GM23338 (cell line): ENCODE results near the gene RSAD1. TPM values are rescaled to one million over a fixed set of nuclear protein-coding genes. Genes with fewer than 3 reads are reported as not detected.

Experiments
- ATAC-seq: fragments of 200-7000 bp; cut with Tn5 transposase; 3 replicates; pipeline ENCODE4 v1.9.1; 2020
- DNase-seq: peaks from one replicate; pipeline ENCODE4 v3.0.0-alpha.2; 2015; ENCODE audit warnings: low spot score
- H2AFZ ChIP-seq: fragments of 200-600 bp; sonication (generic); 2 replicates; pipeline ENCODE4 v1.8.0; 2016; ENCODE audit warnings: antibody characterized with exemption, mild to moderate bottlenecking, moderate library complexity
- H3F3A ChIP-seq: fragments of 200-600 bp; sonication (generic); replicated peaks from 2 replicates; pipeline ENCODE4 v1.8.0; 2017; ENCODE audit warnings: antibody characterized with exemption, mixed run types, low read depth
- H3K27ac ChIP-seq: fragments of 200-600 bp; sonication (generic); 2 replicates; pipeline ENCODE4 v1.6.1; 2016; ENCODE audit warnings: low read depth
- H3K27me3 ChIP-seq: fragments of 200-600 bp; sonication (generic); 2 replicates; pipeline ENCODE4 v1.8.0; 2016; ENCODE audit warnings: mild to moderate bottlenecking, mixed run types, moderate library complexity; ENCODE audit not compliant: insufficient read depth
- H3K36me3 ChIP-seq: fragments of 200-600 bp; sonication (generic); 2 replicates; pipeline ENCODE4 v1.8.0; 2016; ENCODE audit warnings: mild to moderate bottlenecking; ENCODE audit not compliant: insufficient read depth
- H3K4me1 ChIP-seq: fragments of 200-600 bp; sonication (generic); 2 replicates; pipeline ENCODE4 v1.8.0; 2016; ENCODE audit warnings: mild to moderate bottlenecking, moderate library complexity; ENCODE audit not compliant: insufficient read depth
- H3K4me2 ChIP-seq: fragments of 200-600 bp; sonication (generic); 2 replicates; pipeline ENCODE4 v1.7.1; 2017; ENCODE audit warnings: mixed run types
- H3K4me3 ChIP-seq: fragments of 200-600 bp; sonication (generic); 2 replicates; pipeline ENCODE4 v1.6.1; 2016; ENCODE audit warnings: mixed run types
- H3K79me2 ChIP-seq: fragments of 200-600 bp; sonication (generic); replicated peaks from 2 replicates; pipeline ENCODE4 v1.8.0; 2017; ENCODE audit warnings: mild to moderate bottlenecking; ENCODE audit not compliant: insufficient read depth
- H3K9me2 ChIP-seq: fragments of 200-600 bp; sonication (generic); 2 replicates; pipeline ENCODE4 v1.8.0; 2017; ENCODE audit not compliant: insufficient read depth
- H4K20me1 ChIP-seq: fragments of 200-600 bp; sonication (generic); replicated peaks from 2 replicates; pipeline ENCODE4 v1.8.0; 2017; ENCODE audit warnings: mild to moderate bottlenecking; ENCODE audit not compliant: insufficient read depth
- H3K27ac Mint-ChIP-seq: 2 replicates; pipeline ENCODE4 v1.8.0; 2020; ENCODE audit warnings: inconsistent platforms, mild to moderate bottlenecking, moderate library complexity, mixed read lengths
- H3K27me3 Mint-ChIP-seq: 3 replicates; pipeline ENCODE4 v1.8.0; 2022; ENCODE audit warnings: low read depth, mild to moderate bottlenecking, moderate library complexity, mixed read lengths, inconsistent platforms; ENCODE audit not compliant: insufficient read depth, poor library complexity
- H3K36me3 Mint-ChIP-seq: 3 replicates; pipeline ENCODE4 v1.8.0; 2021; ENCODE audit warnings: low read depth, mild to moderate bottlenecking, inconsistent platforms, moderate library complexity, mixed read lengths
- H3K4me1 Mint-ChIP-seq: 3 replicates; pipeline ENCODE4 v1.8.0; 2020; ENCODE audit warnings: mild to moderate bottlenecking, inconsistent platforms, mixed read lengths
- H3K4me3 Mint-ChIP-seq: 3 replicates; pipeline ENCODE4 v1.8.0; 2021; ENCODE audit warnings: moderate library complexity, mild to moderate bottlenecking, inconsistent platforms, mixed read lengths
- H3K9me3 Mint-ChIP-seq: 3 replicates; pipeline ENCODE4 v1.8.0; 2020; ENCODE audit warnings: moderate library complexity, mild to moderate bottlenecking, inconsistent platforms, mixed read lengths
- CREB1 ChIP-seq: fragments of 250-450 bp; sonication (Bioruptor Pico); IDR thresholded peaks from 2 replicates; pipeline ENCODE4 v1.5.0; 2020; ENCODE audit warnings: low read depth, mild to moderate bottlenecking, moderate library complexity
- EZH2 ChIP-seq: fragments of 200-600 bp; sonication (generic); IDR thresholded peaks from one replicate; pipeline ENCODE4 v1.8.0; 2017; ENCODE audit warnings: antibody characterized with exemption, mild to moderate bottlenecking, low read depth; ENCODE audit not compliant: unreplicated experiment
- EZH2phosphoT487 ChIP-seq: fragments of 200-600 bp; sonication (generic); IDR thresholded peaks from one replicate; pipeline ENCODE4 v1.8.1; 2018; ENCODE audit warnings: antibody characterized with exemption; ENCODE audit not compliant: unreplicated experiment
- ZNF114 ChIP-seq: fragments of 250-450 bp; sonication (Bioruptor Pico); IDR thresholded peaks from 2 replicates; pipeline ENCODE4 v1.5.0; 2020; ENCODE audit warnings: mild to moderate bottlenecking, moderate library complexity
- ZNF331 ChIP-seq: fragments of 250-450 bp; sonication (Bioruptor Pico); IDR thresholded peaks from 2 replicates; pipeline ENCODE4 v1.5.0; 2020; ENCODE audit warnings: low read depth, mild to moderate bottlenecking, moderate library complexity
- polyA plus RNA-seq: library from polyadenylated mRNA; unstranded; fragments of >200 nt; fragmentation: Nextera tagmentation; extraction: Ambion mirVana; gene quantifications from 2 replicates; pipeline ENCODE4 v1.2.1, GENCODE V29; 2016
- total RNA-seq: library from RNA; depleted of rRNA; stranded (reverse); fragments of >200 nt; shearing (Covaris generic); gene quantifications from 2 replicates; pipeline ENCODE4 v1.2.3, GENCODE V29; 2014
- TF ChIP-seq, protein P1 (sequence below), 2 experiments: fragments of 200-600 bp in 1 of 2; sonication (generic) in 1 of 2; conservative IDR thresholded peaks; 2 replicates each; pipeline versions ENCODE4 v1.5.1 to v1.6.1; 2016 to 2017; ENCODE audit warnings: antibody characterized with exemption in 2 of 2, low read depth in 2 of 2, mild to moderate bottlenecking in 2 of 2, moderate library complexity in 1 of 2
- TF ChIP-seq, protein P2 (sequence below): fragments of 250-450 bp; sonication (Bioruptor Pico); IDR thresholded peaks from 2 replicates; pipeline ENCODE4 v1.5.0; 2020; ENCODE audit warnings: mild to moderate bottlenecking, moderate library complexity

RSAD1 gene
- total and polyA plus RNA-seq, 2 experiments from 2014 or later = 18.4 to 28.7 TPM

DNA sequence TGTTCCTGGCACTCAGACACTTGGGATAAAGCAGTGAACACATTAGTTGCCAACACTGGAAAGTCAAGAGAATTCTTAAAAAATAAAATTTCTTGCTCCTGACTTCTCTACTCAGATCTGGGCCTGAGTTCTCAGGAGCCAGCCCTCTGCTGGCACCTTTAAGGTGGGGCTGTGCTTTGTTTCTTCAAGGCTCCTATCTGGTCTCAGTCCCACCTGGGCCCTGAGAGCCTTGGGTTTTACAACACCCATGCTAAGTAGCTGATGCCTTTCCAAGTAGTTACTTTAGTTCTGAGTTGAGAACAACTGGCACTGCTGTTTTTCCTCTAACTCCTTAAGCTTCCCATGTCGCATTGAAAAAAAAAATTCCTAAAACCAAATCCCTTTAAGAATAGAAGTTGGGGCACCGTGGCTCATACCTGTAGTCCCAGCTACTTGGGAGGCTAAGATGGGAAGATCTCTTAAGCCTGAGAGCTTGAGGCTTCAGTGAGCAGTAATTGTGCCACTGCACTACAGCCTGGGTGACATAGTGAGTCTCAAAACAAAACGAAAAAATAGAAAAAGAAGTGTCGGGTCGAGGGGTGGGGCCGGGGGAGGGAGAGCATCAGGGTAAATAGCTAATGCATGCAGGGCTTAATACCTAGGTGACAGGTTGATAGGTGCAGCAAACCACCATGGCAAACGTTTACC, 26.6 kb upstream of the RSAD1 start:
- no peak overlapping the region for H2AFZ ChIP-seq
- H4K20me1 ChIP-seq = no peaks in the 10 kb centered on the region; the same call in 1 of the 2 replicates
- no peaks in the 10 kb centered on the region for H3K9me2 ChIP-seq
- 0 out of 2 replicates have a peak overlapping the region, but pooled peaks have one; percentile 45 for H3K27ac ChIP-seq
- no peak for TF ChIP-seq EZH2phosphoT487
- H3K4me1 Mint-ChIP-seq = no peaks in the 10 kb centered on the region
- H3K4me3 ChIP-seq = no peak overlapping the region
- no peaks in the 10 kb centered on the region for H3K9me3 Mint-ChIP-seq
- peak; percentile 69 for ATAC-seq
- H3K4me2 ChIP-seq = no peak overlapping the region
- no peaks in the 10 kb centered on the region for H3F3A ChIP-seq
- H3K27ac Mint-ChIP-seq = no peak overlapping the region
- no peaks in the 10 kb centered on the region for H3K36me3 Mint-ChIP-seq
- H3K27me3 Mint-ChIP-seq = peaks cover 3% of the 10 kb centered on the region
- no peak for DNase-seq
- H3K4me1 ChIP-seq = no peaks in the 10 kb centered on the region
- no peaks in the 10 kb centered on the region for H3K27me3 ChIP-seq
- H3K4me3 Mint-ChIP-seq = no peak overlapping the region
- no peaks in the 10 kb centered on the region for H3K79me2 ChIP-seq
- no peaks in the 10 kb centered on the region for H3K36me3 ChIP-seq

DNA sequence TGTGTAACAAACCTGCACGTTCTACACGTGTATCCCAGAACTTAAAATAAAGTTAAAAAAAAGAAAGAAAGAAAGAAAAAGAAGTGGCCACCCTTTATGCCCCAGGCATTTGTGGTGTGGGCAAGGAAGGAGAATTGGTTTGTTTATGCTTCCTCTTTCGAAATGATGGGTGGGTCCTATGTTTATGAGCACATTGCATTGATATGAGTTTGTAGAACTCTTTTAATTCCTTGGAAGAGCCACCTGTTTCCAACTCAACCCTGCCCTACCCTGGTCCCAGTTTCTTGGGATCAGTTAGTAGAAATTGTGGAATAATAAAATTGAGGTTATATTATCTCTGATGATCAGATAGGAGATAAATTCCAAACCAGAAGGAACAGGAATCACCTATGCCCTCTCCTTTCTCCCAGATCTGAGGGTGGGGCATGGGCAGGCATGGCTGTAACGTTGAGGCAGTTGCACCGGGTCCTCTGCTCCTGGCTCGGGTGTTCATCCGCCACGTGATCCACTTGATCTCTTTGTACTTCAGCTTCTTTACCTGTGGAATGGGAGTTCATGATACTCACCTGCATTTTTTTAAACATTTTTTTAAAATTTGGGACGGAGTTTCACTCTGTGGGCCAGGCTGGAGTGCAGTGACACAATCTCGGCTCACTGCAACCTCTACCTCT, 25.9 kb upstream of the RSAD1 start:
- H3K36me3 Mint-ChIP-seq = no peaks in the 10 kb centered on the region
- Histone ChIP-seq H3K79me2 (no peaks in the 10 kb centered on the region), H3K9me2 (no peaks in the 10 kb centered on the region), H3F3A (no peaks in the 10 kb centered on the region), H3K4me1 (no peaks in the 10 kb centered on the region), H3K27ac (no peak overlapping the region), H3K27me3 (no peaks in the 10 kb centered on the region), H3K4me3 (no peak overlapping the region), H3K4me2 (no peak overlapping the region), H3K36me3 (no peaks in the 10 kb centered on the region), H4K20me1 (no peaks in the 10 kb centered on the region; the same call in 1 of the 2 replicates), H2AFZ (no peak overlapping the region)
- no peak overlapping the region for H3K27ac Mint-ChIP-seq
- TF ChIP-seq ZNF114 (CRISPR knock-in tag) (no peak), CREB1 (CRISPR knock-in tag) (no peak), EZH2 (no peak), ZNF331 (CRISPR knock-in tag) (no peak)
- TF ChIP-seq, protein P1, sequence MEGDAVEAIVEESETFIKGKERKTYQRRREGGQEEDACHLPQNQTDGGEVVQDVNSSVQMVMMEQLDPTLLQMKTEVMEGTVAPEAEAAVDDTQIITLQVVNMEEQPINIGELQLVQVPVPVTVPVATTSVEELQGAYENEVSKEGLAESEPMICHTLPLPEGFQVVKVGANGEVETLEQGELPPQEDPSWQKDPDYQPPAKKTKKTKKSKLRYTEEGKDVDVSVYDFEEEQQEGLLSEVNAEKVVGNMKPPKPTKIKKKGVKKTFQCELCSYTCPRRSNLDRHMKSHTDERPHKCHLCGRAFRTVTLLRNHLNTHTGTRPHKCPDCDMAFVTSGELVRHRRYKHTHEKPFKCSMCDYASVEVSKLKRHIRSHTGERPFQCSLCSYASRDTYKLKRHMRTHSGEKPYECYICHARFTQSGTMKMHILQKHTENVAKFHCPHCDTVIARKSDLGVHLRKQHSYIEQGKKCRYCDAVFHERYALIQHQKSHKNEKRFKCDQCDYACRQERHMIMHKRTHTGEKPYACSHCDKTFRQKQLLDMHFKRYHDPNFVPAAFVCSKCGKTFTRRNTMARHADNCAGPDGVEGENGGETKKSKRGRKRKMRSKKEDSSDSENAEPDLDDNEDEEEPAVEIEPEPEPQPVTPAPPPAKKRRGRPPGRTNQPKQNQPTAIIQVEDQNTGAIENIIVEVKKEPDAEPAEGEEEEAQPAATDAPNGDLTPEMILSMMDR (conservative IDR thresholded peaks at IDR 0.05; ENCODE audit: low read depth in 2 of 2) = no peak
- TF ChIP-seq, protein P2, sequence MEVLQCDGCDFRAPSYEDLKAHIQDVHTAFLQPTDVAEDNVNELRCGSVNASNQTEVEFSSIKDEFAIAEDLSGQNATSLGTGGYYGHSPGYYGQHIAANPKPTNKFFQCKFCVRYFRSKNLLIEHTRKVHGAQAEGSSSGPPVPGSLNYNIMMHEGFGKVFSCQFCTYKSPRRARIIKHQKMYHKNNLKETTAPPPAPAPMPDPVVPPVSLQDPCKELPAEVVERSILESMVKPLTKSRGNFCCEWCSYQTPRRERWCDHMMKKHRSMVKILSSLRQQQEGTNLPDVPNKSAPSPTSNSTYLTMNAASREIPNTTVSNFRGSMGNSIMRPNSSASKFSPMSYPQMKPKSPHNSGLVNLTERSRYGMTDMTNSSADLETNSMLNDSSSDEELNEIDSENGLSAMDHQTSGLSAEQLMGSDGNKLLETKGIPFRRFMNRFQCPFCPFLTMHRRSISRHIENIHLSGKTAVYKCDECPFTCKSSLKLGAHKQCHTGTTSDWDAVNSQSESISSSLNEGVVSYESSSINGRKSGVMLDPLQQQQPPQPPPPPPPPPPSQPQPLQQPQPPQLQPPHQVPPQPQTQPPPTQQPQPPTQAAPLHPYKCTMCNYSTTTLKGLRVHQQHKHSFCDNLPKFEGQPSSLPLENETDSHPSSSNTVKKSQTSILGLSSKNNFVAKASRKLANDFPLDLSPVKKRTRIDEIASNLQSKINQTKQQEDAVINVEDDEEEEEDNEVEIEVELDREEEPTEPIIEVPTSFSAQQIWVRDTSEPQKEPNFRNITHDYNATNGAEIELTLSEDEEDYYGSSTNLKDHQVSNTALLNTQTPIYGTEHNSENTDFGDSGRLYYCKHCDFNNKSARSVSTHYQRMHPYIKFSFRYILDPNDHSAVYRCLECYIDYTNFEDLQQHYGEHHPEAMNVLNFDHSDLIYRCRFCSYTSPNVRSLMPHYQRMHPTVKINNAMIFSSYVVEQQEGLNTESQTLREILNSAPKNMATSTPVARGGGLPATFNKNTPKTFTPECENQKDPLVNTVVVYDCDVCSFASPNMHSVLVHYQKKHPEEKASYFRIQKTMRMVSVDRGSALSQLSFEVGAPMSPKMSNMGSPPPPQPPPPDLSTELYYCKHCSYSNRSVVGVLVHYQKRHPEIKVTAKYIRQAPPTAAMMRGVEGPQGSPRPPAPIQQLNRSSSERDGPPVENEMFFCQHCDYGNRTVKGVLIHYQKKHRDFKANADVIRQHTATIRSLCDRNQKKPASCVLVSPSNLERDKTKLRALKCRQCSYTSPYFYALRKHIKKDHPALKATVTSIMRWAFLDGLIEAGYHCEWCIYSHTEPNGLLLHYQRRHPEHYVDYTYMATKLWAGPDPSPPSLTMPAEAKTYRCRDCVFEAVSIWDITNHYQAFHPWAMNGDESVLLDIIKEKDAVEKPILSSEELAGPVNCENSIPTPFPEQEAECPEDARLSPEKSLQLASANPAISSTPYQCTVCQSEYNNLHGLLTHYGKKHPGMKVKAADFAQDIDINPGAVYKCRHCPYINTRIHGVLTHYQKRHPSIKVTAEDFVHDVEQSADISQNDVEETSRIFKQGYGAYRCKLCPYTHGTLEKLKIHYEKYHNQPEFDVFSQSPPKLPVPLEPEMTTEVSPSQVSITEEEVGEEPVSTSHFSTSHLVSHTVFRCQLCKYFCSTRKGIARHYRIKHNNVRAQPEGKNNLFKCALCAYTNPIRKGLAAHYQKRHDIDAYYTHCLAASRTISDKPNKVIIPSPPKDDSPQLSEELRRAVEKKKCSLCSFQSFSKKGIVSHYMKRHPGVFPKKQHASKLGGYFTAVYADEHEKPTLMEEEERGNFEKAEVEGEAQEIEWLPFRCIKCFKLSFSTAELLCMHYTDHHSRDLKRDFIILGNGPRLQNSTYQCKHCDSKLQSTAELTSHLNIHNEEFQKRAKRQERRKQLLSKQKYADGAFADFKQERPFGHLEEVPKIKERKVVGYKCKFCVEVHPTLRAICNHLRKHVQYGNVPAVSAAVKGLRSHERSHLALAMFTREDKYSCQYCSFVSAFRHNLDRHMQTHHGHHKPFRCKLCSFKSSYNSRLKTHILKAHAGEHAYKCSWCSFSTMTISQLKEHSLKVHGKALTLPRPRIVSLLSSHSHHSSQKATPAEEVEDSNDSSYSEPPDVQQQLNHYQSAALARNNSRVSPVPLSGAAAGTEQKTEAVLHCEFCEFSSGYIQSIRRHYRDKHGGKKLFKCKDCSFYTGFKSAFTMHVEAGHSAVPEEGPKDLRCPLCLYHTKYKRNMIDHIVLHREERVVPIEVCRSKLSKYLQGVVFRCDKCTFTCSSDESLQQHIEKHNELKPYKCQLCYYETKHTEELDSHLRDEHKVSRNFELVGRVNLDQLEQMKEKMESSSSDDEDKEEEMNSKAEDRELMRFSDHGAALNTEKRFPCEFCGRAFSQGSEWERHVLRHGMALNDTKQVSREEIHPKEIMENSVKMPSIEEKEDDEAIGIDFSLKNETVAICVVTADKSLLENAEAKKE (CRISPR knock-in tag) = no peak
- no peaks in the 10 kb centered on the region for H3K9me3 Mint-ChIP-seq
- H3K27me3 Mint-ChIP-seq = peaks cover 3% of the 10 kb centered on the region
- ATAC-seq (no peak), DNase-seq (no peak)
- H3K4me1 Mint-ChIP-seq = no peaks in the 10 kb centered on the region
- H3K4me3 Mint-ChIP-seq = no peak overlapping the region
